Activated naive CD4-positive, alpha-beta T cell treated with anti-CD3 and anti-CD28 coated beads, Interleukin-2, amount 10 ng/mL, durations not matched to agents 7 days and 5 days (primary cell): ENCODE results near the gene C11orf24.
"Not testable (repeated sequence)": the region's sequence is repeated elsewhere in the genome, so short reads cannot be mapped to it uniquely, and the experiment has no call there.

Experiments
- CTCF ChIA-PET: fragments of 350-600 bp; sonication (Branson Sonifier 250); formaldehyde crosslinking; loops from one replicate; lab custom pipeline; 2021; ENCODE audit warnings: antibody characterized with exemption; lab: Charles Lee
- DNase-seq: peaks from one replicate; pipeline ENCODE4 v3.0.0-alpha.2; 2020
- H3K27ac Mint-ChIP-seq: one replicate; pipeline ENCODE4 v1.8.0; 2021; ENCODE audit warnings: mild to moderate bottlenecking, moderate library complexity, mixed read lengths
- H3K27me3 Mint-ChIP-seq: one replicate; pipeline ENCODE4 v1.8.0; 2021; ENCODE audit warnings: mild to moderate bottlenecking, mixed read lengths
- H3K36me3 Mint-ChIP-seq: one replicate; pipeline ENCODE4 v1.8.0; 2021; ENCODE audit warnings: mixed read lengths
- H3K4me1 Mint-ChIP-seq: one replicate; pipeline ENCODE4 v1.8.0; 2021; ENCODE audit warnings: mixed read lengths
- H3K4me3 Mint-ChIP-seq: one replicate; pipeline ENCODE4 v1.8.0; 2021; ENCODE audit warnings: mild to moderate bottlenecking, moderate library complexity, mixed read lengths
- H3K9me3 Mint-ChIP-seq: one replicate; pipeline ENCODE4 v1.8.0; 2021; ENCODE audit warnings: mixed read lengths

The C11orf24 gene

GRCh38 chr11:68295940-68296339 lies 24.2 kb upstream of the C11orf24 start:
- CTCF ChIA-PET: interaction anchor here (0.9 to 6.6 kb wide), 11 partner anchors 12 to 95 kb away, joined by 3 to 173 read pairs (median 11); partner anchors contain the start of gene C11orf24
- Mint-ChIP-seq H3K36me3 (no peaks in the 10 kb centered on the region), H3K4me3 (no peak overlapping the region), H3K27me3 (peaks cover 27% of the 10 kb centered on the region), H3K4me1 (peaks cover 8% of the 10 kb centered on the region), H3K9me3 (no peaks in the 10 kb centered on the region), H3K27ac (no peak overlapping the region)
- no peak for DNase-seq

DNA sequence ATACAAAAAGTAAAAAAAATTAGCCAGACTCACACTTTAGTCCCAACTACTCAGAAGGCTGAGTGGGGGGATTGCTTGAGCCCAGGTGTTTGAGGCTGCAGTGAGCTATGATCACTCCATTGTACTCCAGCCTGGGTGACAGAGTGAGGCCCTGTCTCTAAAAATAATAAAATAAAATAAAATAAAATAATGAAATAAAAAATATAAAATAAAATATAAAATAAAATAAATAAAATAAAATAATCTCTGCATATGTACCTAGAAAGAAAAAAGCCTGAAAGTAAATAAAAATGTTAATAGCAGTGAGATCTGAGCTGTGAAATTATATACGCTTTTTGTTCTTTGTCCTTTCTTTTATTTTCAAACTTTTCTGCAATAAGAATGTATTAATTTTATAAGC lies 23.5 kb upstream of the C11orf24 start:
- Mint-ChIP-seq H3K4me1 (peaks cover 8% of the 10 kb centered on the region), H3K27me3 (peaks cover 27% of the 10 kb centered on the region), H3K4me3 (no peak overlapping the region), H3K36me3 (no peaks in the 10 kb centered on the region), H3K9me3 (no peaks in the 10 kb centered on the region), H3K27ac (no peak overlapping the region)
- CTCF ChIA-PET: interaction anchor here (0.9 to 6.6 kb wide), 8 partner anchors 11 to 87 kb away, joined by 3 to 173 read pairs (median 8); partner anchors contain the start of gene C11orf24
- no peak for DNase-seq

GRCh38 chr11:68293708-68294107 lies 21.9 kb upstream of the C11orf24 start:
- CTCF ChIA-PET: interaction anchor here (0.7 to 1.3 kb wide), 2 partner anchors 32 to 36 kb away, joined by 3 to 4 read pairs; no protein-coding TSS in a partner anchor
- H3K36me3 Mint-ChIP-seq: no peaks in the 10 kb centered on the region

DNA sequence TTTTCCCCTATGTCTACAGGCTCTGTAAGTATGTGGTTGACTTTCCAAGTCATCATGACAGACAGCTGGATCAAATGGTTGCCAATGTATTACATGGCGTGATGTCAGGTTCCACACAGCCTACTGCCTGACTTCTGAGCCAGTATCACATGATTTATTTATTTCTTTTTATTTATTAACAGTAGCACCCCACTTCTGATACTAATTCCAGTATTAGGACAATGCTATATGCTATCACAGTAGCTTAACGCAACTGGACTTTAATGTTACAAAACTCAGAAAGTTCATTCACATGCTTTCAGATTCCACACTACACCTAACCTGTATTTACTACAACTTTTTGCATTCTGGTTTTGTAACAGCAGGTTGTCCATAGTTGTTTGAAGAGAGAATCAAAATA lies 17.7 kb upstream of the C11orf24 start:
- DNase-seq: no peak
- no peaks in the 10 kb centered on the region for H3K4me1 Mint-ChIP-seq
- CTCF ChIA-PET: interaction anchor here (0.7 to 1.4 kb wide), 2 partner anchors 9 to 32 kb away, joined by 3 read pairs; no protein-coding TSS in a partner anchor
- H3K36me3 Mint-ChIP-seq: peaks cover 4% of the 10 kb centered on the region
- H3K9me3 Mint-ChIP-seq: peaks cover 8% of the 10 kb centered on the region
- H3K27me3 Mint-ChIP-seq: peaks cover 23% of the 10 kb centered on the region
- H3K4me3 Mint-ChIP-seq: no peak overlapping the region
- no peak overlapping the region for H3K27ac Mint-ChIP-seq

More at GRCh38 chr11:68293708-68294107, 21.9 kb upstream of the C11orf24 start:
- H3K4me3 Mint-ChIP-seq: no peak overlapping the region
- peaks cover 6% of the 10 kb centered on the region for H3K9me3 Mint-ChIP-seq
- DNase-seq: no peak
- peaks cover 8% of the 10 kb centered on the region for H3K4me1 Mint-ChIP-seq
- H3K27ac Mint-ChIP-seq: no peak overlapping the region
- H3K27me3 Mint-ChIP-seq: peaks cover 25% of the 10 kb centered on the region

GRCh38 chr11:68287419-68287818 lies 15.6 kb upstream of the C11orf24 start:
- Mint-ChIP-seq H3K36me3 (peaks cover 7% of the 10 kb centered on the region), H3K27ac (no peak overlapping the region), H3K4me1 (peaks cover 12% of the 10 kb centered on the region), H3K4me3 (no peak overlapping the region), H3K9me3 (peaks cover 12% of the 10 kb centered on the region), H3K27me3 (peaks cover 32% of the 10 kb centered on the region)
- CTCF ChIA-PET: interaction anchor here (2.3 kb wide), 1 partner anchor 10 kb away, joined by 8 read pairs; no protein-coding TSS in a partner anchor
- DNase-seq: no peak

- H3K36me3 Mint-ChIP-seq, DNase-seq, H3K4me3 Mint-ChIP-seq, H3K27ac Mint-ChIP-seq: not testable (repeated sequence)
- CTCF ChIA-PET: interaction anchor here (1.1 to 1.2 kb wide), 2 partner anchors 11 to 14 kb away, joined by 3 to 5 read pairs; no protein-coding TSS in a partner anchor
- Mint-ChIP-seq H3K4me1 (peaks cover 28% of the 10 kb centered on the region), H3K27me3 (peaks cover 32% of the 10 kb centered on the region), H3K9me3 (peaks cover 10% of the 10 kb centered on the region)
Observed at GRCh38 chr11:68284588-68284987, 12.8 kb upstream of the C11orf24 start.

DNA sequence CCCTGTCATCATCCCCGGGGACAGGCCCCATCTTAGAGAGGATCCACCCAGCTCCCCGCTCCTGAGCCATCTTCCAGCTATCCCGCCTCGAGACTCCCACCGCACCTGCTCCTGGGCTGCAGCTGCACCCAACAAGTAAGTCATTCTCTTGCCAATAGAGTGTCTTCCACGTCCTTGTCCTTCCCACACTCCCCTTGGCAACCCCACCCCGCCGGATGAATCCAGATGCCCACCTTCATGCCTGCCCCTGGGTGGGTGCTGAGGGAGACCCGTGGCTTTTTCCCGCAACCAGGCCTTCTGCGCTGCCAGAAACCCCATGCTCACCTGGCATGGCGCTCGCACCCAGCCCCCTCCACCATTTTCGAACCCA lies 11.1 kb upstream of the C11orf24 start:
- Mint-ChIP-seq H3K27me3 (peaks cover 30% of the 10 kb centered on the region), H3K4me1 (peaks cover 29% of the 10 kb centered on the region), H3K27ac (peak overlapping the region; percentile 21), H3K9me3 (peaks cover 6% of the 10 kb centered on the region), H3K4me3 (peak overlapping the region; percentile 53), H3K36me3 (peaks cover 7% of the 10 kb centered on the region)
- DNase-seq: no peak
- CTCF ChIA-PET: interaction anchor here (1.0 to 1.4 kb wide), 2 partner anchors 12 to 13 kb away, joined by 3 to 5 read pairs; no protein-coding TSS in a partner anchor

DNA sequence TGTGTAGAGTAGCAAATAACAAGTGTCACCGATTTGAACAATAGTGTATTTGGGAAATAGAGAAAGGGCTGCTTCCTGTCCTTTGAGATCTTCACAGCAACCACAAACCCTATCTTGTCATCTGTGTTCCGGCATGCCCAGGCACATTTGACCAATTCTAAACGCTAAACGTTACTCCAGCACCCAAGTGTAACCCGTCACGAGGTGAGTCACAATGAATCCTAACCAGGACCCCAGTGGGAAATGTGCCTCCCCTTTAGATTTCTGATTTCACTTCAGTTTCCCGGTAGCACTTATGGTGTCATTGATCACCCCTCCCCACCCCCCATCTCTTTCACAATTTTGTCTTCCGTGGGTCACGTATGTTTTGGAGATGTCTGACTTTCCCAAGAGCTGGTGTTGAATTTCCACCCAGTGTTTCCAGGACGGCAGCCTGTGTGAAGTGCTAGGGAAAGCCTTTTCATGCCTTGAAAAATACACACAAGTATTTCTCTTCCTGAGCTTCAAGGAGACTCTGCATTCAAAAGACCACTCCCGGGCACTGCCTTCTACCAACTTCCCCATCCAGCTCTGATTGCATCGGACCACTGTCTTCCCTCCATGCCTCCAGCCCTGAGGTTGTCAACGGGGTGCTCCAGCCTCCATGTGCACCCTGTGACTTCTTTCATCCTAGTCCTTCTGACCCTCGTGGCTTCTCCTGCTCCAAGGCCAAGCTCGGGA lies 10.5 kb upstream of the C11orf24 start:
- Mint-ChIP-seq H3K27ac (peak overlapping the region; percentile 72), H3K4me3 (peak overlapping the region; percentile 53), H3K27me3 (peaks cover 31% of the 10 kb centered on the region), H3K4me1 (peaks cover 29% of the 10 kb centered on the region), H3K9me3 (peaks cover 6% of the 10 kb centered on the region), H3K36me3 (peaks cover 7% of the 10 kb centered on the region)
- peak; percentile 66 for DNase-seq
- CTCF ChIA-PET: interaction anchor here (1.0 to 1.4 kb wide), 2 partner anchors 12 to 13 kb away, joined by 3 to 5 read pairs; no protein-coding TSS in a partner anchor

GRCh38 chr11:68279676-68280075 lies 7.9 kb upstream of the C11orf24 start:
- no peak for DNase-seq
- H3K4me3 Mint-ChIP-seq: no peak overlapping the region
- peaks cover 5% of the 10 kb centered on the region for H3K9me3 Mint-ChIP-seq
- peaks cover 10% of the 10 kb centered on the region for H3K36me3 Mint-ChIP-seq
- H3K27ac Mint-ChIP-seq: no peak overlapping the region
- peaks cover 23% of the 10 kb centered on the region for H3K27me3 Mint-ChIP-seq
- CTCF ChIA-PET: interaction anchor here (1.5 kb wide), 1 partner anchor 9 kb away, joined by 3 read pairs; no protein-coding TSS in a partner anchor
- peaks cover 29% of the 10 kb centered on the region for H3K4me1 Mint-ChIP-seq

- CTCF ChIA-PET: interaction anchor here (2.2 kb wide), 1 partner anchor 20 kb away, joined by 11 read pairs; no protein-coding TSS in a partner anchor
- H3K27me3 Mint-ChIP-seq: peaks cover 13% of the 10 kb centered on the region
Observed at GRCh38 chr11:68276861-68277260, 5.1 kb upstream of the C11orf24 start.

DNA sequence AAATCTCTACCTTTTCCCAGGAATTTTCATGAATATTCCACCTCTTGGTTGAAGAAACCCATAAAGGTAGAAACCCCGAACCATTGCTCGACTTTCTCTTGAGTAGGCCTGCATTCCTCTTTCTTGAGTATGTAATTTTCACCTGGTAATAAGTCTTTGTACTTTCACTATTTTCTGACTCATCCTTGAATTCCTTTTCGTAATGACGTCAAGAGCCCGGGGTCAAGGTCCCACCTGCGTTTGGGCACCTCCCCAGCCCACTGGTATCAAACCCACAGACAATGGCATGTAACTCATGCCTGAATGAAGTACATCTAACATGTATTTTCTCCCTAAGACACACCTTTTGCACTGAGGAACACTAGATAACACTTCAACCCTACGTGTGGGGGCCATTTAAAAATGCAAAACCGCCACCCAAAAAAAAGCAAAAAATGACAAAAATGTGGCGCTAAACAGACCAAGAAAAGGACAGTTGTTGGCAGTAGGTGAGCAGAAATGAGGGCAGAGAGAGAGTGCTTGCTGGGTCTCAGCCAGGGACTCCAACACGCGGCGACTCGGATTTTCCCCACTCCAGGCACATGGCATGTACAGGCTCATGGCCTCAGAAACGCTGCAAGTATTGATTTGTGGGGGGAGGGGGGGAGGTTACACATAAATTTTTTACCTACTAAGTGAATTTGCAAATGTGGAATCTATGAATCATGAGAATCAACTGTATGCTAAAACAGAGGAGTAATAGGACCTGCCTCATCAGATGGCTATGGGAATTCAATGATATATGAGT lies 4.1 kb upstream of the C11orf24 start:
- CTCF ChIA-PET: interaction anchor here (1.2 kb wide), 1 partner anchor 18 kb away, joined by 3 read pairs; no protein-coding TSS in a partner anchor

More at GRCh38 chr11:68276861-68277260, 5.1 kb upstream of the C11orf24 start:
- H3K4me1 Mint-ChIP-seq: peaks cover 33% of the 10 kb centered on the region
- no peak for DNase-seq
- H3K36me3 Mint-ChIP-seq: peaks cover 8% of the 10 kb centered on the region
- no peak overlapping the region for H3K27ac Mint-ChIP-seq
- H3K4me3 Mint-ChIP-seq: no peak overlapping the region
- no peaks in the 10 kb centered on the region for H3K9me3 Mint-ChIP-seq

DNA sequence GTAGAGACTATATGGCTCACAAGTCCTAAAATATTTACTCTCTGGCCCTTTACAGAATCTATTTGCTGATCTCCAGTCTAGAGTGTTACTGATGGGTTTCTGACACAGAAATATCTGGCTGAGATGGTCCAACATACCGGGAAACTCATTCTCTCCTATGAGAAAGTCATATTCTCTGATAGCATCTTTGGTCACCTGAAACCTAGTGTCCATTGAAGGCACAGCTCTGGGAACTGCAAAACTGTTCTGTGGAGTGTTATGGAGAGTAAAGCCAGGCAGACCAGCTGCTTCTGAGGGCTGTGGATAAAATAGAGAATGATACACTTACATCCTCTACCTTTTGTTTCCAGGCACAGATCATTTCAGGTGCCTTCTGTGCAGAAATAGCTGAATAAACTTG lies 2.5 kb upstream of the C11orf24 start:
- peaks cover 10% of the 10 kb centered on the region for H3K36me3 Mint-ChIP-seq
- no peaks in the 10 kb centered on the region for H3K9me3 Mint-ChIP-seq
- H3K4me1 Mint-ChIP-seq: peaks cover 37% of the 10 kb centered on the region
- peak overlapping the region; percentile 28 for H3K4me3 Mint-ChIP-seq
- no peak overlapping the region for H3K27ac Mint-ChIP-seq
- H3K27me3 Mint-ChIP-seq: peaks cover 13% of the 10 kb centered on the region
- CTCF ChIA-PET: interaction anchor here (1.2 to 4.9 kb wide), 2 partner anchors 17 to 23 kb away, joined by 3 to 68 read pairs; no protein-coding TSS in a partner anchor
- DNase-seq: no peak

More for the DNA sequence above, 4.1 kb upstream of the C11orf24 start:
- peaks cover 13% of the 10 kb centered on the region for H3K27me3 Mint-ChIP-seq
- DNase-seq: no peak
- H3K4me1 Mint-ChIP-seq: peaks cover 28% of the 10 kb centered on the region
- H3K27ac Mint-ChIP-seq: no peak overlapping the region
- H3K4me3 Mint-ChIP-seq: no peak overlapping the region
- peaks cover 8% of the 10 kb centered on the region for H3K36me3 Mint-ChIP-seq
- no peaks in the 10 kb centered on the region for H3K9me3 Mint-ChIP-seq

GRCh38 chr11:68273026-68273738 lies 1.4 kb upstream of the C11orf24 start:
- Mint-ChIP-seq H3K9me3 (no peaks in the 10 kb centered on the region), H3K27me3 (peaks cover 9% of the 10 kb centered on the region), H3K27ac (no peak overlapping the region), H3K36me3 (peaks cover 15% of the 10 kb centered on the region), H3K4me3 (peak overlapping the region; percentile 96), H3K4me1 (peaks cover 40% of the 10 kb centered on the region)
- CTCF ChIA-PET: interaction anchor here (1.5 to 4.9 kb wide), 2 partner anchors 16 to 24 kb away, joined by 7 to 68 read pairs; no protein-coding TSS in a partner anchor
- DNase-seq: no peak
